Tibial nerve (tissue), 4 donors: ENCODE data around the gene GPR148.

Experiments
- CTCF ChIP-seq, 5 experiments: fragments of 200-600 bp in 3 of 5; fragments of 450-650 bp in 2 of 5; sonication (generic) in 3 of 5; IDR thresholded peaks; one replicate each; pipeline ENCODE4 v1.5.1; 2016 to 2019; ENCODE audit warnings: antibody characterized with exemption in 5 of 5, mild to moderate bottlenecking in 3 of 5, moderate library complexity in 2 of 5
- EP300 ChIP-seq, 2 donors: sonication (generic); formaldehyde crosslinking; IDR thresholded peaks; one replicate each; pipeline ENCODE4 v1.6.1; 2017; ENCODE audit warnings: antibody characterized with exemption in 2 of 2, mild to moderate bottlenecking in 1 of 2
- POLR2A ChIP-seq, 2 donors: fragments of 450-650 bp; IDR thresholded peaks; one replicate each; pipeline ENCODE4 v1.6.1; 2017; ENCODE audit warnings: antibody characterized with exemption in 2 of 2, mild to moderate bottlenecking in 2 of 2, moderate library complexity in 2 of 2

GRCh38 chr2:130728007-130728454 lies 839 bp upstream of the GPR148 start:
- TF ChIP-seq CTCF (IDR thresholded peaks at IDR 0.05): no peak
- TF ChIP-seq POLR2A (IDR thresholded peaks at IDR 0.05): no peak
- TF ChIP-seq EP300 (IDR thresholded peaks at IDR 0.05): no peak
